Ishikawa (cell line): Measurements from ENCODE around the gene PPP4R4.
A peak's percentile ranks its signal among the peaks of the same experiment; 100 is the strongest.

Source experiments
- CEBPB ChIP-seq: IDR thresholded peaks from 2 replicates; pipeline ENCODE4 v1.6.1; 2012
- CREB1 ChIP-seq: IDR thresholded peaks from 2 replicates; pipeline ENCODE4 v1.6.1; 2012; ENCODE audit warnings: low read depth
- EGR1 ChIP-seq: IDR thresholded peaks from 2 replicates; pipeline ENCODE4 v1.6.1; 2012
- EP300 ChIP-seq: IDR thresholded peaks from 2 replicates; pipeline ENCODE4 v1.6.1; 2012; ENCODE audit warnings: borderline replicate concordance
- FOXM1 ChIP-seq: IDR thresholded peaks from 2 replicates; pipeline ENCODE4 v1.6.1; 2012; ENCODE audit warnings: low read depth, borderline replicate concordance
- MAX ChIP-seq: IDR thresholded peaks from 2 replicates; pipeline ENCODE4 v1.6.1; 2012
- NFIC ChIP-seq: IDR thresholded peaks from 2 replicates; pipeline ENCODE4 v1.6.1; 2012
- RAD21 ChIP-seq: IDR thresholded peaks from 2 replicates; pipeline ENCODE4 v1.6.1; 2012; ENCODE audit warnings: low read depth
- REST ChIP-seq: IDR thresholded peaks from 2 replicates; pipeline ENCODE4 v1.6.1; 2012; ENCODE audit warnings: low read depth, mild to moderate bottlenecking
- TAF1 ChIP-seq: IDR thresholded peaks from 2 replicates; pipeline ENCODE4 v1.6.1; 2012; ENCODE audit warnings: low read depth, mild to moderate bottlenecking
- TCF12 ChIP-seq: IDR thresholded peaks from 2 replicates; pipeline ENCODE4 v1.6.1; 2012; ENCODE audit warnings: low read depth
- TEAD4 ChIP-seq: IDR thresholded peaks from 2 replicates; pipeline ENCODE4 v1.6.1; 2012
- USF1 ChIP-seq: IDR thresholded peaks from 2 replicates; pipeline ENCODE4 v1.6.1; 2012
- YY1 ChIP-seq: IDR thresholded peaks from 2 replicates; pipeline ENCODE4 v1.6.1; 2012; ENCODE audit warnings: low read depth
- ZBTB7A ChIP-seq: IDR thresholded peaks from 2 replicates; pipeline ENCODE4 v1.6.1; 2012; ENCODE audit warnings: low read depth

Gene PPP4R4

GRCh38 chr14:94173885-94174603 is at the start of gene PPP4R4:
PPP4R4 (plus strand) TSS chr14:94174322; CDS start chr14:94174466, 144 bp downstream.
- TF ChIP-seq CREB1 (no peak), TAF1 (no peak; the same call in 1 of the 2 replicates), MAX (no peak), ZBTB7A (peak; percentile 36; the same call in 1 of the 2 replicates), TEAD4 (no peak)

GRCh38 chr14:94124582-94125377 is 49.3 kb upstream of the PPP4R4 start:
- TF ChIP-seq TAF1 (no peak), CREB1 (no peak), MAX (no peak), NFIC (no peak), TCF12 (no peak), TEAD4 (no peak), FOXM1 (no peak), YY1 (no peak), REST (no peak), EP300 (no peak), CEBPB (no peak), EGR1 (no peak), ZBTB7A (no peak), RAD21 (no peak), USF1 (no peak)

- TF ChIP-seq TEAD4 (no peak), CEBPB (no peak), EGR1 (no peak), YY1 (no peak), NFIC (no peak), FOXM1 (no peak), ZBTB7A (no peak), RAD21 (no peak), MAX (no peak), TAF1 (no peak), USF1 (no peak), REST (no peak), TCF12 (no peak), CREB1 (no peak)
Measured at GRCh38 chr14:94125659-94126418, 48.3 kb upstream of the PPP4R4 start.

- TF ChIP-seq MAX (no peak), FOXM1 (no peak), RAD21 (no peak), NFIC (no peak), TAF1 (no peak), USF1 (no peak), CREB1 (no peak)
Measured at GRCh38 chr14:94126419-94126677, 47.8 kb upstream of the PPP4R4 start.
